ENCODE data around the gene HOXC9.

The HOXC9 gene

GRCh38 chr12:54000116-54001114 lies at the start of gene HOXC9:
TSS of gene HOXC9 (plus strand) at chr12:54000161. CDS start at chr12:54000189, 28 bp downstream.
- H3K9ac ChIP-seq (ENCODE audit: low read length) = no peak within 1 kb of the TSS
- no peak within 1 kb of the TSS for H3K27ac ChIP-seq (ENCODE audit: low read length)
- peaks cover 100% of the 10 kb centered on the region for H3K27me3 ChIP-seq (ENCODE audit: control insufficient read depth, insufficient read depth, low read length)
- peak within 1 kb of the TSS; percentile 35 for H3K4me3 ChIP-seq (ENCODE audit: low read length)
- peaks cover 4% of the 10 kb centered on the region for H3K4me1 ChIP-seq (ENCODE audit: control insufficient read depth, low read depth, low read length)
- no peaks in the 10 kb centered on the region for H3K36me3 ChIP-seq (ENCODE audit: control insufficient read depth, low read depth, low read length)
- no peaks in the 10 kb centered on the region for H3K9me3 ChIP-seq (ENCODE audit: control insufficient read depth, low read depth, low read length)

GRCh38 chr12:53950437-53950773 lies 49.6 kb upstream of the HOXC9 start:
- H3K27me3 ChIP-seq (ENCODE audit: control insufficient read depth, insufficient read depth, low read length) = peaks cover 100% of the 10 kb centered on the region
- no peak overlapping the region for H3K9ac ChIP-seq (ENCODE audit: low read length)
- no peak overlapping the region for H3K27ac ChIP-seq (ENCODE audit: low read length)
- no peaks in the 10 kb centered on the region for H3K9me3 ChIP-seq (ENCODE audit: control insufficient read depth, low read depth, low read length)
- H3K4me3 ChIP-seq (ENCODE audit: low read length) = no peak overlapping the region
- H3K36me3 ChIP-seq (ENCODE audit: control insufficient read depth, low read depth, low read length) = no peaks in the 10 kb centered on the region
- H3K4me1 ChIP-seq (ENCODE audit: control insufficient read depth, low read depth, low read length) = peaks cover 2% of the 10 kb centered on the region

GRCh38 chr12:53950789-53951576 lies 49.0 kb upstream of the HOXC9 start:
- Histone ChIP-seq H3K4me1 (ENCODE audit: control insufficient read depth, low read depth, low read length) (peaks cover 2% of the 10 kb centered on the region), H3K36me3 (ENCODE audit: control insufficient read depth, low read depth, low read length) (no peaks in the 10 kb centered on the region), H3K27ac (ENCODE audit: low read length) (no peak overlapping the region), H3K9me3 (ENCODE audit: control insufficient read depth, low read depth, low read length) (no peaks in the 10 kb centered on the region), H3K4me3 (ENCODE audit: low read length) (no peak overlapping the region), H3K27me3 (ENCODE audit: control insufficient read depth, insufficient read depth, low read length) (peaks cover 100% of the 10 kb centered on the region), H3K9ac (ENCODE audit: low read length) (no peak overlapping the region)

- Histone ChIP-seq H3K9ac (ENCODE audit: low read length) (no peak overlapping the region), H3K27ac (ENCODE audit: low read length) (no peak overlapping the region), H3K4me1 (ENCODE audit: control insufficient read depth, low read depth, low read length) (peaks cover 2% of the 10 kb centered on the region), H3K9me3 (ENCODE audit: control insufficient read depth, low read depth, low read length) (no peaks in the 10 kb centered on the region), H3K36me3 (ENCODE audit: control insufficient read depth, low read depth, low read length) (no peaks in the 10 kb centered on the region), H3K27me3 (ENCODE audit: control insufficient read depth, insufficient read depth, low read length) (peaks cover 100% of the 10 kb centered on the region), H3K4me3 (ENCODE audit: low read length) (no peak overlapping the region)
These were observed 48.2 kb upstream of the HOXC9 start for GRCh38 chr12:53951577-53952334.

GRCh38 chr12:53952335-53952694 lies 47.6 kb upstream of the HOXC9 start:
- Histone ChIP-seq H3K4me1 (ENCODE audit: control insufficient read depth, low read depth, low read length) (peaks cover 2% of the 10 kb centered on the region), H3K9ac (ENCODE audit: low read length) (no peak overlapping the region), H3K27ac (ENCODE audit: low read length) (no peak overlapping the region), H3K36me3 (ENCODE audit: control insufficient read depth, low read depth, low read length) (no peaks in the 10 kb centered on the region), H3K9me3 (ENCODE audit: control insufficient read depth, low read depth, low read length) (no peaks in the 10 kb centered on the region), H3K27me3 (ENCODE audit: control insufficient read depth, insufficient read depth, low read length) (peaks cover 100% of the 10 kb centered on the region), H3K4me3 (ENCODE audit: low read length) (no peak overlapping the region)

- no peaks in the 10 kb centered on the region for H3K9me3 ChIP-seq (ENCODE audit: control insufficient read depth, low read depth, low read length)
- no peak overlapping the region for H3K27ac ChIP-seq (ENCODE audit: low read length)
- peaks cover 2% of the 10 kb centered on the region for H3K4me1 ChIP-seq (ENCODE audit: control insufficient read depth, low read depth, low read length)
- H3K36me3 ChIP-seq (ENCODE audit: control insufficient read depth, low read depth, low read length) = no peaks in the 10 kb centered on the region
- H3K9ac ChIP-seq (ENCODE audit: low read length) = no peak overlapping the region
- no peak overlapping the region for H3K4me3 ChIP-seq (ENCODE audit: low read length)
- H3K27me3 ChIP-seq (ENCODE audit: control insufficient read depth, insufficient read depth, low read length) = peaks cover 100% of the 10 kb centered on the region
These were observed 46.9 kb upstream of the HOXC9 start for GRCh38 chr12:53952871-53953734.

- no peaks in the 10 kb centered on the region for H3K9me3 ChIP-seq (ENCODE audit: control insufficient read depth, low read depth, low read length)
- H3K9ac ChIP-seq (ENCODE audit: low read length) = no peak overlapping the region
- peaks cover 2% of the 10 kb centered on the region for H3K4me1 ChIP-seq (ENCODE audit: control insufficient read depth, low read depth, low read length)
- peaks cover 100% of the 10 kb centered on the region for H3K27me3 ChIP-seq (ENCODE audit: control insufficient read depth, insufficient read depth, low read length)
- H3K4me3 ChIP-seq (ENCODE audit: low read length) = no peak overlapping the region
- no peaks in the 10 kb centered on the region for H3K36me3 ChIP-seq (ENCODE audit: control insufficient read depth, low read depth, low read length)
- no peak overlapping the region for H3K27ac ChIP-seq (ENCODE audit: low read length)
These were observed 45.9 kb upstream of the HOXC9 start for GRCh38 chr12:53953831-53954693.

- Histone ChIP-seq H3K27me3 (ENCODE audit: control insufficient read depth, insufficient read depth, low read length) (peaks cover 100% of the 10 kb centered on the region), H3K9me3 (ENCODE audit: control insufficient read depth, low read depth, low read length) (no peaks in the 10 kb centered on the region), H3K36me3 (ENCODE audit: control insufficient read depth, low read depth, low read length) (no peaks in the 10 kb centered on the region), H3K4me1 (ENCODE audit: control insufficient read depth, low read depth, low read length) (peaks cover 2% of the 10 kb centered on the region), H3K27ac (ENCODE audit: low read length) (no peak within 1 kb of the TSS), H3K9ac (ENCODE audit: low read length) (no peak within 1 kb of the TSS), H3K4me3 (ENCODE audit: low read length) (no peak within 1 kb of the TSS)
These were observed 45.3 kb upstream of the HOXC9 start, which contains the start of gene HOXC12 for GRCh38 chr12:53954694-53955035. TSS of gene HOXC12 (plus strand) at chr12:53954903. CDS start at chr12:53954930, 27 bp downstream.

- Histone ChIP-seq H3K36me3 (ENCODE audit: control insufficient read depth, low read depth, low read length) (no peaks in the 10 kb centered on the region), H3K27ac (ENCODE audit: low read length) (no peak overlapping the region), H3K4me3 (ENCODE audit: low read length) (no peak overlapping the region), H3K9ac (ENCODE audit: low read length) (no peak overlapping the region), H3K27me3 (ENCODE audit: control insufficient read depth, insufficient read depth, low read length) (peaks cover 100% of the 10 kb centered on the region), H3K4me1 (ENCODE audit: control insufficient read depth, low read depth, low read length) (no peaks in the 10 kb centered on the region), H3K9me3 (ENCODE audit: control insufficient read depth, low read depth, low read length) (no peaks in the 10 kb centered on the region)
These were observed 44.8 kb upstream of the HOXC9 start for GRCh38 chr12:53955036-53955775.
